ENCODE data around the gene STON1. TPM values are rescaled to one million over a fixed set of nuclear protein-coding genes. Genes with fewer than 3 reads are reported as not detected.

STON1 gene
- total and polyA plus RNA-seq, 4 donors: 0.90 to 3.8 (median 1.2) TPM

DNA sequence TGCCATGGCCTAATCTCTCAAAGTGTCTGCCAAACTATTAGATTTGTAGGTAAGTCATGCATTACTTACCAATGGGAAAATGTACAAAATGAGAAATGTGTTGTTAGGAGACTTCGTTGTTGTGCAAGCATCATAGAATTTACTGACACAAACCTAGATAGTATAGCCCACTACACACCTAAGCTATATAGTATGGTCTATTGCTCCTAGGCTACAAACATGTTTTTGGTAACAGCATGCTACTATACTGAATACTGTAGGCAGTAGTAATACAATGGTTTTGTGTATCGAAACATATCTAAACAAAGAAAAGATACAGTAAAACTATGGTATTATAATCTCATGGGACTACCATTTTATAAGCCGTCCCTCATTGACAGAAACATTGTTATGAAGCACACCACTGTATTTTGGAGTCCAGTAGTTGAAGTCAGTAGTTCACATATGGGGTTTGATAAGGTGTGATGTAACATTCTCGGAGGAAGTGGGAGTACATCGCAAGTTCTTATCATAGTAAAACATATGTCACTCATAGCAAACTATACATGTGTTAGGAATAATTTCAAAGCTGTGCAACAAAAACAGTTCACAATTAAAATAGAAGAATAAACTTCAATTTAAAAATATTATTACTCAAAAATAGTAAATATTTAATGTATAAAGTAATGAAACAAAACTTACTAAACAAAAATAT is 75.7 kb downstream of the STON1 start:
- no peak for DNase-seq (ENCODE audit: low spot score)
- Histone ChIP-seq H3K27ac (ENCODE audit: low read depth in 1 of 2, low read length in 2 of 2) (no peak overlapping the region), H3K9me3 (ENCODE audit: control insufficient read depth in 4 of 4, low read length in 3 of 4) (no peaks in the 10 kb centered on the region), H3K4me1 (ENCODE audit: control insufficient read depth in 4 of 4, insufficient read depth in 4 of 4, low read length in 3 of 4) (no peaks in the 10 kb centered on the region), H3K9ac (ENCODE audit: low read depth in 1 of 2, low read length in 2 of 2) (no peak overlapping the region), H3K36me3 (ENCODE audit: control insufficient read depth in 4 of 4, insufficient read depth in 3 of 4, low read depth in 1 of 4, low read length in 3 of 4) (no peaks in the 10 kb centered on the region), H3K27me3 (ENCODE audit: control insufficient read depth in 4 of 4, insufficient read depth in 4 of 4, low read length in 3 of 4) (peaks cover 0 to 6% (median 0%) of the 10 kb centered on the region in 4 donors), H3K4me3 (ENCODE audit: low read depth in 1 of 3, low read length in 3 of 3) (no peak overlapping the region)
- WGBS: 86% methylated on average over 5 of the region's 5 CpGs
- TF ChIP-seq, protein P1, sequence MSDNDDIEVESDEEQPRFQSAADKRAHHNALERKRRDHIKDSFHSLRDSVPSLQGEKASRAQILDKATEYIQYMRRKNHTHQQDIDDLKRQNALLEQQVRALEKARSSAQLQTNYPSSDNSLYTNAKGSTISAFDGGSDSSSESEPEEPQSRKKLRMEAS (IDR thresholded peaks at IDR 0.05): no peak
- TF ChIP-seq, protein P2, sequence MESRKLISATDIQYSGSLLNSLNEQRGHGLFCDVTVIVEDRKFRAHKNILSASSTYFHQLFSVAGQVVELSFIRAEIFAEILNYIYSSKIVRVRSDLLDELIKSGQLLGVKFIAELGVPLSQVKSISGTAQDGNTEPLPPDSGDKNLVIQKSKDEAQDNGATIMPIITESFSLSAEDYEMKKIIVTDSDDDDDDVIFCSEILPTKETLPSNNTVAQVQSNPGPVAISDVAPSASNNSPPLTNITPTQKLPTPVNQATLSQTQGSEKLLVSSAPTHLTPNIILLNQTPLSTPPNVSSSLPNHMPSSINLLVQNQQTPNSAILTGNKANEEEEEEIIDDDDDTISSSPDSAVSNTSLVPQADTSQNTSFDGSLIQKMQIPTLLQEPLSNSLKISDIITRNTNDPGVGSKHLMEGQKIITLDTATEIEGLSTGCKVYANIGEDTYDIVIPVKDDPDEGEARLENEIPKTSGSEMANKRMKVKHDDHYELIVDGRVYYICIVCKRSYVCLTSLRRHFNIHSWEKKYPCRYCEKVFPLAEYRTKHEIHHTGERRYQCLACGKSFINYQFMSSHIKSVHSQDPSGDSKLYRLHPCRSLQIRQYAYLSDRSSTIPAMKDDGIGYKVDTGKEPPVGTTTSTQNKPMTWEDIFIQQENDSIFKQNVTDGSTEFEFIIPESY (IDR thresholded peaks at IDR 0.05): no peak
- TF ChIP-seq, protein P3, sequence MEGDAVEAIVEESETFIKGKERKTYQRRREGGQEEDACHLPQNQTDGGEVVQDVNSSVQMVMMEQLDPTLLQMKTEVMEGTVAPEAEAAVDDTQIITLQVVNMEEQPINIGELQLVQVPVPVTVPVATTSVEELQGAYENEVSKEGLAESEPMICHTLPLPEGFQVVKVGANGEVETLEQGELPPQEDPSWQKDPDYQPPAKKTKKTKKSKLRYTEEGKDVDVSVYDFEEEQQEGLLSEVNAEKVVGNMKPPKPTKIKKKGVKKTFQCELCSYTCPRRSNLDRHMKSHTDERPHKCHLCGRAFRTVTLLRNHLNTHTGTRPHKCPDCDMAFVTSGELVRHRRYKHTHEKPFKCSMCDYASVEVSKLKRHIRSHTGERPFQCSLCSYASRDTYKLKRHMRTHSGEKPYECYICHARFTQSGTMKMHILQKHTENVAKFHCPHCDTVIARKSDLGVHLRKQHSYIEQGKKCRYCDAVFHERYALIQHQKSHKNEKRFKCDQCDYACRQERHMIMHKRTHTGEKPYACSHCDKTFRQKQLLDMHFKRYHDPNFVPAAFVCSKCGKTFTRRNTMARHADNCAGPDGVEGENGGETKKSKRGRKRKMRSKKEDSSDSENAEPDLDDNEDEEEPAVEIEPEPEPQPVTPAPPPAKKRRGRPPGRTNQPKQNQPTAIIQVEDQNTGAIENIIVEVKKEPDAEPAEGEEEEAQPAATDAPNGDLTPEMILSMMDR (IDR thresholded peaks at IDR 0.05; ENCODE audit: low read depth, low read length, missing input control): no peak
- TF ChIP-seq NR2F2 (IDR thresholded peaks at IDR 0.05) (no peak), SP1 (IDR thresholded peaks at IDR 0.05) (no peak), TAF1 (conservative IDR thresholded peaks at IDR 0.05) (no peak), RAD21 (IDR thresholded peaks at IDR 0.05) (no peak), RXRA (IDR thresholded peaks at IDR 0.05) (no peak), GABPA (IDR thresholded peaks at IDR 0.05 in 1 of 2, conservative IDR thresholded peaks at IDR 0.05 in 1 of 2) (no peak), JUND (IDR thresholded peaks at IDR 0.05) (no peak)
- TF ChIP-seq, protein P4, sequence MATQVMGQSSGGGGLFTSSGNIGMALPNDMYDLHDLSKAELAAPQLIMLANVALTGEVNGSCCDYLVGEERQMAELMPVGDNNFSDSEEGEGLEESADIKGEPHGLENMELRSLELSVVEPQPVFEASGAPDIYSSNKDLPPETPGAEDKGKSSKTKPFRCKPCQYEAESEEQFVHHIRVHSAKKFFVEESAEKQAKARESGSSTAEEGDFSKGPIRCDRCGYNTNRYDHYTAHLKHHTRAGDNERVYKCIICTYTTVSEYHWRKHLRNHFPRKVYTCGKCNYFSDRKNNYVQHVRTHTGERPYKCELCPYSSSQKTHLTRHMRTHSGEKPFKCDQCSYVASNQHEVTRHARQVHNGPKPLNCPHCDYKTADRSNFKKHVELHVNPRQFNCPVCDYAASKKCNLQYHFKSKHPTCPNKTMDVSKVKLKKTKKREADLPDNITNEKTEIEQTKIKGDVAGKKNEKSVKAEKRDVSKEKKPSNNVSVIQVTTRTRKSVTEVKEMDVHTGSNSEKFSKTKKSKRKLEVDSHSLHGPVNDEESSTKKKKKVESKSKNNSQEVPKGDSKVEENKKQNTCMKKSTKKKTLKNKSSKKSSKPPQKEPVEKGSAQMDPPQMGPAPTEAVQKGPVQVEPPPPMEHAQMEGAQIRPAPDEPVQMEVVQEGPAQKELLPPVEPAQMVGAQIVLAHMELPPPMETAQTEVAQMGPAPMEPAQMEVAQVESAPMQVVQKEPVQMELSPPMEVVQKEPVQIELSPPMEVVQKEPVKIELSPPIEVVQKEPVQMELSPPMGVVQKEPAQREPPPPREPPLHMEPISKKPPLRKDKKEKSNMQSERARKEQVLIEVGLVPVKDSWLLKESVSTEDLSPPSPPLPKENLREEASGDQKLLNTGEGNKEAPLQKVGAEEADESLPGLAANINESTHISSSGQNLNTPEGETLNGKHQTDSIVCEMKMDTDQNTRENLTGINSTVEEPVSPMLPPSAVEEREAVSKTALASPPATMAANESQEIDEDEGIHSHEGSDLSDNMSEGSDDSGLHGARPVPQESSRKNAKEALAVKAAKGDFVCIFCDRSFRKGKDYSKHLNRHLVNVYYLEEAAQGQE (IDR thresholded peaks at IDR 0.05): no peak
- TF ChIP-seq, protein P5, sequence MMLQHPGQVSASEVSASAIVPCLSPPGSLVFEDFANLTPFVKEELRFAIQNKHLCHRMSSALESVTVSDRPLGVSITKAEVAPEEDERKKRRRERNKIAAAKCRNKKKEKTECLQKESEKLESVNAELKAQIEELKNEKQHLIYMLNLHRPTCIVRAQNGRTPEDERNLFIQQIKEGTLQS (IDR thresholded peaks at IDR 0.05): no peak

DNA sequence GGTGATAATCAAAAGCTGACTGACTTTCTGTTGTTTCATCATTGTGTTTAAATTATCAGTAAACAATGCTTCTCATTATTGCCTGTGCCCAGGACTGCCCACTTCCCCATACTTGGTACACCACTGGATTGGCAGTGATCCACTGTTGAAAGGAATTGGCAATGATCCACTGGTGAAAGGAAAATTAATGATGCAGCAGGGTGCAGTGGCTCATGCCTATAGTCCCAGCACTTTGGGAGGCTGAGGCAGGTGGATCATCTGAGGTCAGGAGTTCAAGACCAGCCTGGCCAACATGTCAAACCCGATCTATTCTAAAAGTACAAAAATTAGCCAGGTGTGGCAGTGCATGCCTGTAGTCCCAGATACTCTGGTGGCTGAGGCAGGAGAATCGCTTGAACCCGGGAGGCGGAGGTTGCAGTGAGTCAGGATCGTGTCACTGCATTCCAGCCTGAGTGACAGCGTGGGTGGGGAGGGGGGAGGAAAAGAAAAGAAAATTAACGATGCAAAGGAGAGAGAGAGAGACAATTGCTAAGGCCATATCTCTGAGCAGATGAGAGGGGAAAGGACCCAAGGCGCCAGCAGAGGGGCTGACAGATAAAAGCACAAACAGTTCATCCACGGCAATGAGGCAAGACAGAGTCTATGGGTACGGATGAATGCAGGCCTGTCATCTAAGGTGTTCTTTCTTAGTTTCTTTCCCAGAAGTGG is 77.5 kb downstream of the STON1 start:
- H3K4me1 ChIP-seq (ENCODE audit: control insufficient read depth in 4 of 4, insufficient read depth in 4 of 4, low read length in 3 of 4): no peaks in the 10 kb centered on the region
- peaks cover 0 to 6% (median 0%) of the 10 kb centered on the region in 4 donors for H3K27me3 ChIP-seq (ENCODE audit: control insufficient read depth in 4 of 4, insufficient read depth in 4 of 4, low read length in 3 of 4)
- H3K9me3 ChIP-seq (ENCODE audit: control insufficient read depth in 4 of 4, low read length in 3 of 4): no peaks in the 10 kb centered on the region
- H3K4me3 ChIP-seq (ENCODE audit: low read depth in 1 of 3, low read length in 3 of 3): no peak overlapping the region
- no peaks in the 10 kb centered on the region for H3K36me3 ChIP-seq (ENCODE audit: control insufficient read depth in 4 of 4, insufficient read depth in 3 of 4, low read depth in 1 of 4, low read length in 3 of 4)
- H3K9ac ChIP-seq (ENCODE audit: low read depth in 1 of 2, low read length in 2 of 2): no peak overlapping the region
- no peak for DNase-seq (ENCODE audit: low spot score)
- H3K27ac ChIP-seq (ENCODE audit: low read depth in 1 of 2, low read length in 2 of 2): no peak overlapping the region
- WGBS: 84% methylated on average over 10 of the region's 10 CpGs
- TF ChIP-seq, protein P1 (IDR thresholded peaks at IDR 0.05): no peak
- TF ChIP-seq YY1 (IDR thresholded peaks at IDR 0.05) (no peak), EGR1 (IDR thresholded peaks at IDR 0.05; ENCODE audit: low read depth in 2 of 2) (no peak), RXRA (IDR thresholded peaks at IDR 0.05) (no peak), TAF1 (conservative IDR thresholded peaks at IDR 0.05) (no peak), GABPA (IDR thresholded peaks at IDR 0.05 in 1 of 2, conservative IDR thresholded peaks at IDR 0.05 in 1 of 2) (no peak), NR2F2 (IDR thresholded peaks at IDR 0.05) (no peak), FOXA2 (IDR thresholded peaks at IDR 0.05) (no peak), FOXA1 (IDR thresholded peaks at IDR 0.05) (no peak), HNF4A (conservative IDR thresholded peaks at IDR 0.05) (no peak), SP1 (IDR thresholded peaks at IDR 0.05) (no peak)
- TF ChIP-seq, protein P3 (IDR thresholded peaks at IDR 0.05; ENCODE audit: low read depth, low read length, missing input control): no peak
- TF ChIP-seq, protein P5 (IDR thresholded peaks at IDR 0.05): no peak
